Aorta (tissue), 5 donors: ENCODE measurements around the gene RUNX2. TPM values are rescaled to one million over a fixed set of nuclear protein-coding genes. Genes with fewer than 3 reads are reported as not detected.

ENCODE experiments used
- ATAC-seq: fragments of 200-7000 bp; cut with Tn5 transposase; one replicate; pipeline ENCODE4 v1.9.1; 2022; ENCODE audit warnings: moderate library complexity; ENCODE audit not compliant: low FRiP score
- DNase-seq, 2 donors: peaks; one replicate each; pipeline ENCODE4 v3.0.0-alpha.2; 2020
- H3K27ac ChIP-seq, 2 donors: one replicate each; pipeline ENCODE4 v1.5.1; 2013; ENCODE audit warnings: low read length in 2 of 2, mild to moderate bottlenecking in 2 of 2, moderate library complexity in 2 of 2, control low read depth in 1 of 2, inconsistent platforms in 1 of 2, low read depth in 1 of 2
- H3K27me3 ChIP-seq, 2 donors: one replicate each; pipeline ENCODE4 v1.6.1; 2013; ENCODE audit warnings: control low read depth in 1 of 2, low read length in 1 of 2, mild to moderate bottlenecking in 1 of 2, moderate library complexity in 1 of 2; ENCODE audit not compliant: insufficient read depth in 2 of 2, control insufficient read depth in 1 of 2
- H3K36me3 ChIP-seq, 2 donors: one replicate each; pipeline ENCODE4 v1.6.1; 2013; ENCODE audit warnings: control low read depth in 1 of 2, low read length in 1 of 2, mild to moderate bottlenecking in 1 of 2; ENCODE audit not compliant: insufficient read depth in 2 of 2, control insufficient read depth in 1 of 2
- H3K4me1 ChIP-seq, 2 donors: one replicate each; pipeline ENCODE4 v1.6.1; 2013; ENCODE audit warnings: low read length in 2 of 2, control low read depth in 1 of 2, mild to moderate bottlenecking in 1 of 2, moderate library complexity in 1 of 2; ENCODE audit not compliant: insufficient read depth in 2 of 2, control insufficient read depth in 1 of 2
- H3K4me3 ChIP-seq, 2 donors: one replicate each; pipeline ENCODE4 v1.5.1; 2013; ENCODE audit warnings: low read length in 2 of 2, control low read depth in 1 of 2, mild to moderate bottlenecking in 1 of 2
- H3K9me3 ChIP-seq: one replicate; pipeline ENCODE4 v1.6.1; 2013; ENCODE audit warnings: mild to moderate bottlenecking, low read length; ENCODE audit not compliant: control insufficient read depth
- WGBS, 2 donors: extraction: QIAGEN DNeasy Blood & Tissue Kit; methylation state at CpG; one replicate each; pipeline ENCODE4 v1.1.7; 2013; 5-methylcytosine and 5-hydroxymethylcytosine counted together
- intact Hi-C, 2 donors: fragments of 100-400 bp; cut with DNase I; formaldehyde crosslinking; loops; one replicate each; pipeline versions ENCODE4 v1.14.2 to v1.15.0; 2022
- polyA plus RNA-seq, 2 donors: library from polyadenylated mRNA; stranded (reverse); fragments of 200-250 nt; gene quantifications; one replicate each; pipeline ENCODE4 v1.2.3, GENCODE V29; 2013
- total RNA-seq, 2 donors: library from RNA; stranded (reverse); fragmentation: NEBNext Ultra II Directional; extraction: Animal tissue kit (Norgen Biotek cat#: 25700); gene quantifications; one replicate each; pipeline ENCODE4 v1.2.1, GENCODE V29; 2021
- donor health status: healthy with polysubstance abuse.
- donor health status: Bipolar disorder and iron deficiency.
- donor health status: DM: no; HTN: no; CAD: no.
- donor health status: DM: no; HTN: no; CAD: no.
- donor health status: DM: yes; HTN: yes; CAD: no.

RUNX2 gene
- total and polyA plus RNA-seq, 4 donors = 1.0 to 5.4 (median 1.9) TPM

GRCh38 chr6:45326698-45327417, 1.3 kb upstream of the RUNX2 start:
- Histone ChIP-seq H3K4me3 (no peak overlapping the region), H3K27ac (no peak overlapping the region), H3K27me3 (no peaks in the 10 kb centered on the region), H3K9me3 (no peaks in the 10 kb centered on the region), H3K36me3 (no peaks in the 10 kb centered on the region), H3K4me1 (no peaks in the 10 kb centered on the region)
- intact Hi-C loops = no loop called here
- no peak for ATAC-seq
- WGBS, 2 donors = 97% methylated on average over 5 of the region's 5 CpGs
- DNase-seq = no peak

GRCh38 chr6:45328523-45328922, 393 bp downstream of the RUNX2 start:
- H3K4me1 ChIP-seq = no peaks in the 10 kb centered on the region
- H3K27me3 ChIP-seq = no peaks in the 10 kb centered on the region
- H3K9me3 ChIP-seq = no peaks in the 10 kb centered on the region
- H3K27ac ChIP-seq = no peak overlapping the region
- intact Hi-C loops = no loop called here
- ATAC-seq = no peak
- no peaks in the 10 kb centered on the region for H3K36me3 ChIP-seq
- H3K4me3 ChIP-seq = no peak overlapping the region
- DNase-seq = no peak

- intact Hi-C loops = no loop called here
Measured at GRCh38 chr6:45344900-45345299, 16.8 kb downstream of the RUNX2 start.

GRCh38 chr6:45350186-45350710, 22.1 kb downstream of the RUNX2 start:
- Histone ChIP-seq H3K27me3 (no peaks in the 10 kb centered on the region), H3K4me3 (no peak overlapping the region), H3K9me3 (no peaks in the 10 kb centered on the region), H3K4me1 (no peaks in the 10 kb centered on the region), H3K36me3 (peaks cover 0 to 2% of the 10 kb centered on the region in 2 donors), H3K27ac (no peak overlapping the region)
- ATAC-seq = no peak
- DNase-seq = no peak
- intact Hi-C loops = no loop called here

More at GRCh38 chr6:45344900-45345299, 16.8 kb downstream of the RUNX2 start:
- Histone ChIP-seq H3K27me3 (no peaks in the 10 kb centered on the region), H3K27ac (no peak overlapping the region), H3K4me3 (no peak overlapping the region), H3K9me3 (no peaks in the 10 kb centered on the region), H3K4me1 (no peaks in the 10 kb centered on the region), H3K36me3 (peaks cover 0 to 2% of the 10 kb centered on the region in 2 donors)
- DNase-seq = no peak
- no peak for ATAC-seq
- WGBS, 2 donors = 77 to 83% methylated on average over 2 of the region's 2 CpGs

GRCh38 chr6:45351076-45351475, 22.9 kb downstream of the RUNX2 start:
- intact Hi-C loops = no loop called here
- WGBS, 2 donors = 97 to 100% methylated on average over 3 of the region's 3 CpGs
- Histone ChIP-seq H3K27ac (no peak overlapping the region), H3K4me3 (no peak overlapping the region), H3K36me3 (peaks cover 0 to 2% of the 10 kb centered on the region in 2 donors), H3K9me3 (no peaks in the 10 kb centered on the region), H3K4me1 (no peaks in the 10 kb centered on the region), H3K27me3 (no peaks in the 10 kb centered on the region)
- ATAC-seq (no peak), DNase-seq (no peak)

GRCh38 chr6:45351667-45352066, 23.5 kb downstream of the RUNX2 start:
- Histone ChIP-seq H3K4me3 (no peak overlapping the region), H3K9me3 (no peaks in the 10 kb centered on the region), H3K36me3 (no peaks in the 10 kb centered on the region), H3K27me3 (no peaks in the 10 kb centered on the region), H3K4me1 (no peaks in the 10 kb centered on the region), H3K27ac (no peak overlapping the region)
- WGBS, 2 donors = 93 to 94% methylated on average over 1 of the region's 1 CpG
- DNase-seq (no peak), ATAC-seq (no peak)
- intact Hi-C loops = no loop called here

GRCh38 chr6:45353654-45354053, 25.5 kb downstream of the RUNX2 start:
- Histone ChIP-seq H3K36me3 (no peaks in the 10 kb centered on the region), H3K4me1 (no peaks in the 10 kb centered on the region), H3K27ac (no peak overlapping the region), H3K9me3 (no peaks in the 10 kb centered on the region), H3K4me3 (no peak overlapping the region), H3K27me3 (no peaks in the 10 kb centered on the region)
- WGBS, 2 donors = 88 to 95% methylated on average over 2 of the region's 2 CpGs
- DNase-seq = no peak
- intact Hi-C loops = no loop called here
- ATAC-seq = no peak

GRCh38 chr6:45364466-45364865, 36.3 kb downstream of the RUNX2 start:
- Histone ChIP-seq H3K9me3 (no peaks in the 10 kb centered on the region), H3K4me3 (no peak overlapping the region), H3K36me3 (no peaks in the 10 kb centered on the region), H3K4me1 (no peaks in the 10 kb centered on the region), H3K27ac (no peak overlapping the region), H3K27me3 (no peaks in the 10 kb centered on the region)
- ATAC-seq (no peak), DNase-seq (no peak)
- intact Hi-C loops = no loop called here

GRCh38 chr6:45365036-45365435, 36.9 kb downstream of the RUNX2 start:
- Histone ChIP-seq H3K27me3 (no peaks in the 10 kb centered on the region), H3K4me3 (no peak overlapping the region), H3K9me3 (no peaks in the 10 kb centered on the region), H3K27ac (no peak overlapping the region), H3K36me3 (no peaks in the 10 kb centered on the region), H3K4me1 (no peaks in the 10 kb centered on the region)
- 93 to 96% methylated on average over 1 of the region's 1 CpG for WGBS, 2 donors
- DNase-seq = no peak
- ATAC-seq = no peak
- intact Hi-C loops = no loop called here
